NCI-H2029 treated with DMSO at 0.1 percent for 48 hours (cell line): ENCODE data around the gene CLEC10A.
"Not testable (repeated sequence)": the region's sequence is repeated elsewhere in the genome, so short reads cannot be mapped to it uniquely, and the experiment has no call there.

Experiments used
- DNase-seq: peaks from one replicate; lab custom pipeline; 2025; lab: John Stamatoyannopoulos, UW

The CLEC10A gene

DNA sequence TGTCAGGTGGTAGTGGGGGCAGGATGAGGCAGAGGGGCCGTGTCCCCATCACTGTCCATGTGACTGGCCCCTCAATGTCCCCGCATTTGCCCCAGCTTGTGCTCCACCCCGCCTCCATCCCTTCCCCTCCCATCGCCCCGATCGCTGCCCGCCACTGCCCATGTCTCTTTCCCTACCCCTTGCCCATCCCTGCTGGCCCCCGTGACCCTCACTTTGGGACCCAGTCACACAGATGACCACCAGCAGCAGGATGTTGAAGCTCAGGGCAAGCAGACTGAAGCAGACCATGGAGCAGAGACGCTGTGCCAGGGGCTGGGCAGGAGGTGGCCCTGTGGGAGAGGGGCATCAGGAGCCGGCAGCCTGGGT, 28.5 kb upstream of the CLEC10A start:
- no peak for DNase-seq

DNA sequence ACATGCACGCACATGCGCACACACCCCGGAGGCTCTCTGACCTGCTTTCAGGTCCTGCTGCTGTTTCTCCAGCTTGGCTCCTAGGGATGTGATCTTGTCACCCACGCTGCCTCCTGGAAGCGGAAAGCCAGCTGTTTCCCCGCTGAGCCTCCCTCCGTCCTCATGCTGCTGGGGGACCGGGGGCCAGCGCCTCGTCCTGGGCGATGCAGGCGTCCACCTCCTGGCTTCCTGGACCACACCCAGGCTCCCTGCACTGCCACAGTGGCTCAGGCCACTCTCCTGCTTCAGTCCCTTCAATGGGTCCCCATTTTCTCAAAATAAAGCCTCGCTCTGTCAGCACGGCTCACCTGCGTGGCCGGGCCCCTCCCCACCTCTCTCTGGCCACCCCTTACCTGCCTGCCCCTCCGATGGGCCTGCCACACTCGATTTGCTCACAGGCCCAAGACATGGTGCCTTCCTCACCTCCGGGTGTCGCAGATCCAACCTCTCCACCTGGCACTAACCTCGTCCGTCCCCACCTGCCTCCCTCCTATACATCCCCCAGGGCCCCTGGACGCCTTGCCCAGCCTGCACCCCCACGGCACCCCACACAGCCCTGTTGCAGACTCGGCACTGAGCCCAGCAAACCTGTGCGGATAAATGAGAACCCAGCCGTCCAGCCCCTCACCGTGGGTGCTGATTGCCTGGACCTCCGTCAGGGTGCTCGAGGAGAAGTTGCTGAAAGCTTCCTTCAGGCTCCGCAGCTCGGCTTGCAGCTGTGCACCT, 27.9 kb upstream of the CLEC10A start:
- no peak for DNase-seq

GRCh38 chr17:7107012-7107754, 27.1 kb upstream of the CLEC10A start:
- DNase-seq, result no peak

- no peak for DNase-seq
Observed at GRCh38 chr17:7102421-7102820, 22.4 kb upstream of the CLEC10A start.

- no peak for DNase-seq
Observed at GRCh38 chr17:7101531-7101930, 21.5 kb upstream of the CLEC10A start.

GRCh38 chr17:7100641-7101379, 20.8 kb upstream of the CLEC10A start:
- not testable (repeated sequence) for DNase-seq

GRCh38 chr17:7098802-7099459, 18.9 kb upstream of the CLEC10A start:
- no peak for DNase-seq

- DNase-seq, result no peak
Observed at GRCh38 chr17:7097940-7098339, 17.9 kb upstream of the CLEC10A start.

GRCh38 chr17:7095625-7096024, 15.6 kb upstream of the CLEC10A start:
- peak; percentile 6 for DNase-seq

GRCh38 chr17:7094652-7095019, 14.6 kb upstream of the CLEC10A start:
- DNase-seq, result no peak

DNA sequence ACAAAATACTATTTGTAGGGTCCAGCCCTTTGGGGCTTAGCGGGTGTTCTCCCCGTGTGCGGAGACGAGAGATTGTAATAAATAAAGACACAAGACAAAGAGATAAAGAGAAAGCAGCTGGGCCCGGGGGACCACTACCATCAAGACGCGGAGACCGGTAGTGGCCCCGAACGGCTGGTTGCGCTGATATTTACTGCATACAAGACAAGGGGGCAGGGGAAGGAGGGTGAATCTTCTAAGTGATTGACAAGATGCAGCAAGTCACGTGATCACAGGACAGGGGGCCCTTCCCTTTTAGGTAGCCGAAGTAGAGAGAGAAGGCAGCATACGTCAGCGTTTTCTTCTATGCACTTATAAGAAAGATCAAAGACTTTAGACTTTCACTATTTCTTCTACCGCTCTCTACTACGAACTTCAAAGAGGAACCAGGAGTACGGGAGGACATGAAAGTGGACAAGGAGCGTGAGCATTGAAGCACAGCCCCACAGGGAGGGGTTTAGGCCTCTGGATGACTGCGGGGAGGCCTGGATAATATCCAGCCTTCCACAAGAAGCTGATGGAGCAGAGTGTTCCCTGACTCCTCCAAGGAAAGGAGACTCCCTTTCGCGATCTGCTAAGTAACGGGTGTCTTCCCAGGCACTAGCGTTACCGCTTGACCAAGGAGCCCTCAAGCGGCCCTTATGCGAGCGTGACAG, 11.4 kb upstream of the CLEC10A start:
- not testable (repeated sequence) for DNase-seq

GRCh38 chr17:7089570-7089969, 9.5 kb upstream of the CLEC10A start:
- DNase-seq, result not testable (repeated sequence)

GRCh38 chr17:7088442-7088841, 8.4 kb upstream of the CLEC10A start:
- DNase-seq, result not testable (repeated sequence)

- no peak for DNase-seq
Observed at GRCh38 chr17:7084088-7084487, 4.0 kb upstream of the CLEC10A start.

DNA sequence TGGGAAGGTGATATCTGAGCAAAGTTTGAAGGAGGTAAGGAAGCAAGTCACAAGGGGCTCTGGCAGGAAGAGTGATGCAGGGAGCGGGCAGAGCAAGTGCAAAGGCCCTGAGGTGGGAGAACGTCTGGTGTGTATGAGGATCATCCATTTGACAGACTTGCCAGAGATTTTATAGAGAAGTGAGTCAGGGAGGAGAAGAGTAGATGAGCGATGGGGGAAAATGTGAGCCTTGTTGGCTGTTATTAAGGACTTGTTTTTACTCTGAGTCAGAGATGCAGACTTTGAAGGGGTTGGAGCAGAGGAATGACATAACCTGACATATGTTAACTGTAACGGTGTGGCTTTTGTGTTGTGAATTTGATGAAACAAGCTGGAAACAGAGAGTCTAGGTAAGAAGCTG, 3.5 kb upstream of the CLEC10A start:
- no peak for DNase-seq

GRCh38 chr17:7081341-7082062, 1.5 kb upstream of the CLEC10A start:
- no peak for DNase-seq

DNA sequence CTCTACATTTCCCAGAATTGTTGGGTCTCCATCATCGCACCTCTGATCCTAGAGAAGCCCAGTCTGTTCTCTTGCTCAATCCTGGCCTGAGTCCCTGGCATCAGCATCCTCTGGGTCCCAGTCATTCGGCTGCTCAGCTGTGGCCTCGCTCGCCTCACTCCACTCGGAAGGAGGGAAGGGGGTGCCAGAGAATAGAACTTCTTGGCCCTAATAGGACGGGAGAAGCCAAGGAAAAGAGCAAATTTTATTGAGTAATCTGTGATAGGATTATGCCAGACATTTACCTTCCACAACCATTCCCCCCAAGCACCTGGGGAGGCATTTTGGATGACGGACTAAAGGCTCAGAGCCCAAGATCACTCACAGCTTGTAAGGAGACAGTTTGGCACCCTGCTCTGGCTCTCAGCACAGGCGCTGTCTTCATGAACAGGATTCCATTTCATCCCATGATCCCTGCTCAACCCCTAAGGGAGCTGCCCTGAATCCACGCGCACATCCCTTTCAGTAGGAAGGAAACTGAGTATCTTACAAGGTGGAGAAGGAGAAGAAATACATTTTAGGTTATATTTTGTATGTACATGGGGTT, 498 bp upstream of the CLEC10A start:
- DNase-seq, result no peak

GRCh38 chr17:7078711-7079110, 1.3 kb downstream of the CLEC10A start:
- DNase-seq, result no peak

GRCh38 chr17:7077911-7078546, 2.0 kb downstream of the CLEC10A start:
- no peak for DNase-seq

DNA sequence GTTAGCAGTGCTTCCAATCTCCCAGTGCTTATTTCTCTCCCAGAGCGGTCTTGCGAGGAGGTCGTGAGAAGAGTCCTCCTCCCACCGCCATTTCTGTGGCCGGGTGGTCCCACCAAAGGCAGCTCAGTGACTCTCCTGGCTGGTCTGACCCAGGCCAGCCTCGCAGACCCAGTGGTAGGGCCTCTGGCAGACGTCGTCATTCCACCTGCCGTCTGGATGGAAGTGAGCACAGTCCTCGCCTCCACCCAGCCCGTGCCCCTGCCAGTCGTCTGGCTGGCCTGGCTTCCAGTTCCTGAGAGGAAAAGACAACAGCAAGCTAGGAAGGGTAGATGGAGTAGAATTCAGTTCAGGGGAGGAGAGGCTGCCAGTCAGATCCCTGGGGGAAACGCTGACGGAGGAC, 5.1 kb downstream of the CLEC10A start:
- DNase-seq, result no peak
